ENCODE results near the gene ATAT1.
A peak's percentile ranks its signal among the peaks of the same experiment; 100 is the strongest.

The ATAT1 gene

DNA sequence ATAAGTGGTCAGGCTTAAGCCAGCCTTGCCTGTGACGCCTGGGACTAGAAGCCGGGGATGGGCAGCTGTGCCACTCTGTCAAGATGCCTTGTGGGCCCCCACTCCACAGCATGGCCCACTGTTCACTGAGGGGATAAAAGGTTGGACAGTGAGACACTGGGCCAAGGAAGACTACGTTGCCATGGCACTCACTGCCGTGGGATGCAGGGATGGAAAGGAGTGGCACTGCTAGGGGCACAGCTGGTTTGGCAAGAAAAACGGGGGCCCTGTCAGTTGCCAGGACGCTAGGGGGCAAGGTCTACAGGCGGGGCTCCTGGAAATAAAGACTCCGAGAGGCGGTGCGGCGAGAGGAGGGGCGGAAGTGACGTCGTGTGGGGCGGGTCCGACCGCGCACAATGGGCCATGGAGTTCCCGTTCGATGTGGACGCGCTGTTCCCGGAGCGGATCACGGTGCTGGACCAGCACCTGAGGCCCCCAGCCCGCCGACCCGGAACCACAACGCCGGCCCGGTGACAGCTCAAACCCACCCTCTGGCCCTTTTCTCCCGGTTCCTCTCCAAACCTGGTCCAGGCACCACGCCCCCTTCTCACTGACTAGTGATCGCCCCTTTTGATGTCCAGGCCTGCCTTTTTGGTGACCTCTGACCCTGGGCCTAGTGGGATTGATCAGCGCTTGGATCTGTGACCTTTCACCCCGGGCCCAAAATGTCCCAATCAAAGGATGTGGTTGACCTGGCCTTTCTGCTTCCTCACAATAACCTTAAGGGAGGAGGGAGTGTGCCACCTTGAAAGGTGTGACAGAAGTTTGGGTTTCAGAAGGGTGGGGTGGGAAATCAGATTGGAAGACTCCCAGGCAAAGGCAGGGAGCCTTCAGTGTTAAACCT, at the start of gene ATAT1:
ATAT1 (plus strand) TSS at position 391 of the 883 bp plus-strand sequence.
- peak; percentile 85 for DNase-seq (ENCODE audit: low spot score)

DNA sequence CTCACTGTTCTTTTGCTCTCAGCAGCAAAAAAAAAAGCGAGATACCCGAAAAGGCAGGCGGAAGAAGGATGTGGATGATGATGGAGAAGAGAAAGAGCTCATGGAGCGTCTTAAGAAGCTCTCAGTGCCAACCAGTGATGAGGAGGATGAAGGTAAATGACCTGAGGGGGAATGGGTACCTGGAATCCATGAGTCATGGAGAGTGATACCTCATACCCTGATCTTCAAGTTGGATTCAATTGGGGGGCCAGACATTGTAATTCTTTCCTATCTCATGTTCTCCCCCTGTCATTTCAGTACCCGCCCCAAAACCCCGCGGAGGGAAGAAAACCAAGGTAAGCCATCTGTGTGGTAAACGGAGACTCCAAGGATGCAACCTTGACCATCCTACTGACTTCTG, 48.6 kb upstream of the ATAT1 start:
- no peak for DNase-seq (ENCODE audit: low spot score)

DNA sequence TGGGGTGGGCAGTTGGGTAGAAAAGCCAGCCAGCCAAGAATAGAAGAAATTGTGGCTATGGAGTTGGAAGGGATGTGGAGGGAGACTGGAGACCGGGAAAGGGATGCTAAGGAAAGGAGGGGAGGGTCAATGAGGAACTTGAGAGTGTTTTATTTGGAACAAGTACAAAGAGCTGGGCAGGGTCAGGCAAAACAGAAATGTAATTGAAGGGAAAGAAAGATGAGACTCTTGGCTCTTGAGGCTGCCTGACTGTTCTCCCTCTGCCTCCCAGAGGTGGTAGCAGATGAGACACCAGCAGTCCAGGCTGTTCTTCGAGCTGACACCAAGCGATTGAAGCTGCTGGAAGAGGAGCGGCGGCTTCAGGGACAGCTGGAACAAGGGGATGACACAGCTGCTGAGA, 42.8 kb upstream of the ATAT1 start:
- no peak for DNase-seq (ENCODE audit: low spot score)

DNA sequence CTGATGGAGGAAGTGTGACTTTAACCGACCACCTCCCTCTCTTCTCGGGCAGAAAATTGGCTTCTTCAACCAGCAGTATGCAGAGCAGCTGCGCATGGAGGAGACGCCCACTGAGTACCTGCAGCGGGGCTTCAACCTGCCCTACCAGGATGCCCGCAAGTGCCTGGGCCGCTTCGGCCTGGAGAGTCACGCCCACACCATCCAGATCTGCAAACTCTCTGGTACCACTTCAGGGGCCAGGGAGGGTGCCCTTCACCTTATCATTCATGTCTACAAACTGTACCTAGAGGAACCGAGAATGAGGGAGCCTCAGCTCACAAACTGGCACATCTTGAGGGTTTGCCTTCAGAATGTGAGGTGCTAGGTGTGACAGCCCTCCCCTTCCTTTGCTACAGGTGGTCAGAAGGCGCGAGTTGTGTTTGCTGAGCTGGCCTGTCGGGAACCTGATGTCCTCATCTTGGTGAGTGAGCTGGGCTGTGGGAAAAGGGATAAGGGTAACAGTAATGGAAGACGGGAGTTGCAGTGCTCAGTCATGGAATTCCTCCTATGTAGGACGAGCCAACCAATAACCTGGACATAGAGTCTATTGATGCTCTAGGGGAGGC, 36.8 kb upstream of the ATAT1 start:
- DNase-seq (ENCODE audit: low spot score) = no peak

DNA sequence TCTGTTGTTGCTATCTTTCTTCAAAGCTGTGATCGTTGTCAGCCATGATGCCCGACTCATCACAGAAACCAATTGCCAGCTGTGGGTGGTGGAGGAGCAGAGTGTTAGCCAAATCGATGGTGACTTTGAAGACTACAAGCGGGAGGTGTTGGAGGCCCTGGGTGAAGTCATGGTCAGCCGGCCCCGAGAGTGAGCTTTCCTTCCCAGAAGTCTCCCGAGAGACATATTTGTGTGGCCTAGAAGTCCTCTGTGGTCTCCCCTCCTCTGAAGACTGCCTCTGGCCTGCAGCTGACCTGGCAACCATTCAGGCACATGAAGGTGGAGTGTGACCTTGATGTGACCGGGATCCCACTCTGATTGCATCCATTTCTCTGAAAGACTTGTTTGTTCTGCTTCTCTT, 36.2 kb upstream of the ATAT1 start:
- DNase-seq (ENCODE audit: low spot score) = no peak

- no peak for DNase-seq (ENCODE audit: low spot score)
Measured at GRCh38 chr6:30591008-30591407, 35.7 kb upstream of the ATAT1 start.

- DNase-seq (ENCODE audit: low spot score) = no peak
Measured at GRCh38 chr6:30592287-30592686, 34.4 kb upstream of the ATAT1 start.

GRCh38 chr6:30597315-30598144, 29.1 kb upstream of the ATAT1 start:
- DNase-seq (ENCODE audit: low spot score) = peak; percentile 72

DNA sequence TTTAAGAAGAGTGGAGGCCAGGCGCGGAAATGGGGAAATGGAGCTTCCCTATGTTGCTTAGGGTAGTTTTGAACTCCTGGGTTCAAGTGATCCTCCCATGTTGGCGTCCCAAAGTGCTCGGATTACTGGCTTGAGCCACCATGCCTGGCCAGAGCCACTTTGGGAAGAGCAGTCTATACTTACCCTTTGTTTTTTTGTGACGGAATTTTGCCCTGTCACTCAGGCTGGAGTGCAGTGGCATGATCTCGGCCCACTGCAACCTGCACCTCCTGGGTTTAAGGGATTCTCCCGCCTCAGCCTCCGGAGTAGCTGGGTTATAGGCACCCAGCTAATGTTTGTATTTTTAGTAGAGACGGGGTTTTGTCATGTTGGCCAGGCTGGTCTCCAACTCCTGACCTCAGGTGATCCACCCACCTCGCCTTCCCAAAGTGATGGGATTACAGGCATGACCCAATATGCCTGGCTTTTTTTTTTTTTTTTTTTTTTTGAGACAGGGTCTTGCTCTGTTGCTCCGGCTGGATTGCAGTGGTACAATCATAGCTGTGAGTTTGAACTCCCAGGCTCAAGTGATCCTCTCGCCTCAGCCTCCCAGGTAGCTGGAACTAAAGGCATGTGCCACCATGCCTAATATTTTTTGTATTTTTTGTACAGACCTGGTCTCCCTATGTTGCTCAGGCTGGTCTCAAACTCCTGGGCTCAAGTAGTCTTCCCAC, 27.6 kb upstream of the ATAT1 start:
- DNase-seq (ENCODE audit: low spot score) = no peak

DNA sequence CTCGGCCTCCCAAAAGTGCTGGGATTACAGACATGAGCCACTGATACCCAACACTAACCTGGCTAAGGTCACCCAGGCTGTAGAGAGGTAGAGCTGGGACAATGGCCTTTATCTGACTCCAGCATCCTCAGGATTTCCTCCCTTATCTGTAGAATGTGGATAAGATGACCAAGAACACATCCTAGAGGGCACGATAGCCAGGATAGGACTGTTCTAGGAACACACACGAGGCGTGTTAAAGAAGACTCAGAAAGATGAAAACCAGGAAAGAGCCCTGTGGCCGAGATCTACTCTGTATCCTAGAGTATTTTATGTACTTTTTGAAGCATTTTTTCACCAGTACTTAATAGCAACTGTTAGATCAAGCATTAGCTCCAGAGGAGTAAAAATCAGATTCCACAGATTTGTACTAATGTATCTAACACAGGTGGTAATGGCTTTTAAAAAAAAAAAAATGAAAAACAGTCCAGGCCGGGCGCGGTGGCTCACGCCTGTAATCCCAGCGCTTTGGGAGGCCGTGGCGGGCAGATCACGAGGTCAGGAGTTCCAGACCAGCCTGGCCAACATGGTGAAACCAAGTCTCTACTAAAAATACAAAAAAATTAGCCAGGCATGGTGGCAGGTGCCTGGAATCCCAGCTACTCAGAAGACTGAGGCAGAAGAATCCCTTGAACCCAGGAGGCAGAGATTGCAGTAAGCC, 26.9 kb upstream of the ATAT1 start:
- no peak for DNase-seq (ENCODE audit: low spot score)

GRCh38 chr6:30600451-30600961, 26.2 kb upstream of the ATAT1 start:
- DNase-seq (ENCODE audit: low spot score) = no peak

GRCh38 chr6:30601436-30601814, 25.2 kb upstream of the ATAT1 start:
- no peak for DNase-seq (ENCODE audit: low spot score)

GRCh38 chr6:30601815-30602641, 24.6 kb upstream of the ATAT1 start:
- no peak for DNase-seq (ENCODE audit: low spot score)

DNA sequence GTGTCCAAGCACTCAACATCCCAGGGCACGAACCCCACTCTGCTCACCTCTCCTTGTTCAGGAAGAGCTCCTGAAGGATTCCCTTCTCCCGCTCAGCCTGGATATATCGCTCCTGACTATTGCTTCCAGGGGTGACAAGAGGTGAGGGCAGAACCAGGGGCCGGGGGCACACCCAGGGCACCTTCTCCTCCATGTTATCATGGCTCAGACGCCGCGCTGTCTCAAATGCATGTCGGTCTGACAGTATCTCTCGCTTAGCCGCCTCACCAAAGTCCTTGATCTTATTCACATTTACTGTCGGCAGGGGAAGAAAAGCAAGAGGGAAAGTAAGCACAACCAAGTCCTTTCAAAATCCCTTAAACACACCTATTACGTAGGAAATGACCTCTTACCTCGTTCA, 22.7 kb upstream of the ATAT1 start:
- no peak for DNase-seq (ENCODE audit: low spot score)

DNA sequence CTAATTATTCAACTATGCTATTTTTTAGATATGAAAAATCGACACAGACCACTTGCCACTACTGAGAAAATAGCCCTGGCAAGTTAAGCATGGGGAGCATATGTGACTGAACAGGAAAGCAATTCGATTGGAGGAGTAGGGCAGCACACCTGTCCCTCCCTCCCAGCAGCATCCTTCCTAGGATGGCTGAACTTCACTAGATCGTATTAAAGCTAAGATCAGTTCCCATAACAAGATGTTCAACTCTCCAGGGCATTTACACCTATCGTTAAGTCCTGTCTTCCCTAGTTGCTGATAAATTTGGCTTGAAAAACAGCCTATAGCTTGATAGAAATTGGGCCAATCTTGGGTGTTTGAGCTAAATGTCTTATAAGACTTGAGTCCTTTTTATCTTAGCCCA, 16.6 kb upstream of the ATAT1 start:
- DNase-seq (ENCODE audit: low spot score) = no peak

DNA sequence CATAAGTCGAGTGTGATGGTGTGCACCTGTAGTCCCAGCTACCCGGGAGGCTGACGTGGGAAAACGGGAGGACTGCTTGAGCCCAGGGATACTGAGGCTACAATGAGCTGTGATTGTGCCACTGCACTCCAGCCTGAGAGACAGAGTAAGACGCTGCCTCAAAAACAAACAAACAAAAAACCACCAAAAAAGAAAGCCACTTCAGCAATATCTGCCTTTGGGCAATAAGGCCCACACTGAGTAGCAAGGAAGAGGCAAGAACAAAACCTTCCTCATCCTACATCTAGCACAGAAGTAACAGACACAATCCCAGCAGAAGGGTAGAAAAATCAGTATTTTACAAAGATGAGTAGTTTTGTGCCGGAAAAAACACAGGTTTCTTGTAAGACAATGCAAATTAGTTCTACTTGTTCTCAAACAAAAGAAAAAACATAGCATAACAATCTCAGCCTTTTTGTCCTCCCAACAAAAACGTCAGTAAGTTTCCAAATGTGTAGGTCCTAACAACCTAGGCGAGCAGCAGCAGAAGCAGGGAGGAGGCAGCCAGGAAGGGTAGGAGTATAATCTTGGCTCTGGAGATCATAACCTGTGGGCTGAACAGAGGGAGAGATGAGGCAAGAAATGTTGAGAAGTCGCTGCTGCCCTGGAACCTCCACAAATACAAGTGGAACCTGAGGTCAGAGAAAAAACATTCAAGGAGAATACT, 15.4 kb upstream of the ATAT1 start:
- no peak for DNase-seq (ENCODE audit: low spot score)

- DNase-seq (ENCODE audit: low spot score) = no peak
Measured at GRCh38 chr6:30611856-30612194, 14.8 kb upstream of the ATAT1 start.

DNA sequence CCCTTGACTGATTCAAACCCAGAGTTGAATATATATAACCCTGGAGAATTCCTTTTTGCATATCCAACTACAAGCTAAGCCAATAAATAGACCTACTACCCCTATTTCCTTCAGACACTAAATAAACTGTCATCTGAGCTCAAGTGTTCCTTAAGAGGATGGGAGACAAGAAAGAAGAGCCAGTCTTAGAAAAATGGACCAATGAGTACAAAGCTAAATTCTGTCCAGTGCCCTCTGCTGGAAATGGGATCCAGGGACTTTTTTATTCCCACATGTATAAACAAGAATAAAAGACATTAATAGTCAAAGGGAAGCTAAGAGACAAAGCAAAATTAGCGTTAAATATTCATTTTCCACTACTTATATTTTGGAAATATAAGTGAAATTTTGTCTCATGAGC, 14.5 kb upstream of the ATAT1 start:
- DNase-seq (ENCODE audit: low spot score) = no peak

DNA sequence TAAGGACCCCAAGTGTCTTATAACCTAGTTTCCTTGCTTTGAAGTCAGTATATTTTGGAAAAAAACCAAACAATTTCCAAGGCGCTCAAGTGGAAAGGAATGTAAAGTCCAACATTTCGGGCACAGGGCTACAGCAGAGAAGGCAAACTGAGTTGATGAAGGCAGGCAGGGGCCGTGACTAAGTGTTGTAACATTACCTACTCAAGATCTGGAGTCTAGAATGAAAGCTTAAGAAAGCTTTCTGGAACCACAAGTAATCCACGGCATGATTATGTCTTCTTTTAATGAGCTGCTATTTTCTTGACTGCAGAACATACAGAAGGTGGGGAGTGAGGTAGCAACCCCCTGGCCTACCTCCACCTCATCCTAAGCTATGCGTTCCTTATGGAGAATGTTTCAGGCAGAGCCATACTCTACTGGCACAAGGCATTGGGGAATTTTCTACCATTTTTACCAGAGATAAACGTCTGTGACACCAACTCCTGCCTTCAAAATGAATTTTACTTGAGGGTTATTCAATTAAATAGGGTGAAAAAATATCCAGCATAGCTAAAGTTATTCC, 13.9 kb upstream of the ATAT1 start:
- DNase-seq (ENCODE audit: low spot score) = no peak
